GOT3 (cell line): Measurements from ENCODE around the gene TNFAIP3.

Experiments used
- DNase-seq: peaks from one replicate; lab custom pipeline; 2025; ENCODE audit warnings: mixed read lengths; lab: John Stamatoyannopoulos, UW

The TNFAIP3 gene

GRCh38 chr6:137902699-137903098 is 35.6 kb downstream of the TNFAIP3 start:
- no peak for DNase-seq

DNA sequence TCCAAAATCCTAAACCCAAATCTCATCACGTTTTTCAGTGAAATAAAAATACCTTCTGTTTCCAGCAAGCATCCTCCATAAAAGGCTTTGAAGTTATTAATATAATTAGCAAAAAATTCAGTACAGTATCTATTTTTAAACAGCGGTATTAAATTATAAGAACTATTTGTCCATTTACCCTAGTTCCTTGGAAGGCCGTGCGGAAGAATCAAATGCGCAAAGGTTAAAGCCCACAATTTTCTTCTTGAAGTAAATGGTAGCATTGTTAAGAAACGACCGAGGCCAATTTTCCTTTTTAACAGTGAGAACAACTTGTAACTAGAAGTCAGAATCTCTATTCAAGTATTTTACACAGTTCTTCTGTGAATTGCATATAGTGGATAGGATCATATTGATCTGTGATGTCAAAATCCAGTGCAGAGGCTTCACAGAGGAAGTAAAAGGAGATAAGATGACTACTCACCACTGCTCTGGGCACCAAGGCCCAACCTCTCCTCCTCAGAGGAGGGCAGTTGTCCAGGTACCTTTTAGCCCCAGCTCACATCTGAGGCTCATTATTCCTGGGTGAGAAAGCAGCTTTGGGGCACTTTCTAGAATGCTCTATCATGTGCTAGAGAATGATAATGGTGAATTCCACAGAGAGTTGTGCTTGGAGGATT is 36.3 kb downstream of the TNFAIP3 start:
- no peak for DNase-seq

GRCh38 chr6:137903933-137904821 is 37.1 kb downstream of the TNFAIP3 start:
- no peak for DNase-seq

GRCh38 chr6:137904822-137905617 is 38.0 kb downstream of the TNFAIP3 start:
- peak; percentile 10 for DNase-seq

- no peak for DNase-seq
Measured at GRCh38 chr6:137906020-137906472, 39.0 kb downstream of the TNFAIP3 start.

- DNase-seq, result no peak
Measured at GRCh38 chr6:137907170-137907569, 40.1 kb downstream of the TNFAIP3 start.

- no peak for DNase-seq
Measured at GRCh38 chr6:137909533-137909932, 42.5 kb downstream of the TNFAIP3 start.

- DNase-seq, result no peak
Measured at GRCh38 chr6:137910424-137910834, 43.4 kb downstream of the TNFAIP3 start.

DNA sequence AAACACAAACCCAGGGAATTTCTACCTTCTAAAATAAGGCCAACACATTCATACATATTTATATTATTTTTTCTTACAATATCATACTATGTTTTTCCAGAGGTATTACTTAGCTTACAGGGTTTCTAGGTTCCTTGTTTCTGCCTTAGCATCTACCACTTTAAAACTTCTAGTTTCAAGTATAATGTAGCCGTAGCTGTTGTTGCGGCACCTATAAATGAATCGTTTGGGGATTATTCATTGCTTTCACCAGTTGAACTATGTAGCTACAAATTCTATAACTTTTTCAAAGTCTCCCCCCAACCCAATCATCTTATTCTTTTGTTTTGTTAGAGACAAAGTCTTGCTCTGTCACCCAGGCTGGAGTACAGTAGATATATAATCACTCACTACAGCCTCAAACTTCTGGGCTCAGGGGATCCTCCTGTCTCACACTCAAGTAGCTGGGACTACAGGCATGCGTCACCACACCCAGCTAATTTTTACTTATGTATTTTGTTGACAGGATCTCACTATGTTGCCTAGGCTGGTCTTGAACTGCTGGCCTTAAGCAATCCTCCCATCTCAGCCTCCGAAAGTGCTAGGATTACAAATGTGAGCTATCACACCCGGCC is 43.9 kb downstream of the TNFAIP3 start:
- DNase-seq, result no peak

DNA sequence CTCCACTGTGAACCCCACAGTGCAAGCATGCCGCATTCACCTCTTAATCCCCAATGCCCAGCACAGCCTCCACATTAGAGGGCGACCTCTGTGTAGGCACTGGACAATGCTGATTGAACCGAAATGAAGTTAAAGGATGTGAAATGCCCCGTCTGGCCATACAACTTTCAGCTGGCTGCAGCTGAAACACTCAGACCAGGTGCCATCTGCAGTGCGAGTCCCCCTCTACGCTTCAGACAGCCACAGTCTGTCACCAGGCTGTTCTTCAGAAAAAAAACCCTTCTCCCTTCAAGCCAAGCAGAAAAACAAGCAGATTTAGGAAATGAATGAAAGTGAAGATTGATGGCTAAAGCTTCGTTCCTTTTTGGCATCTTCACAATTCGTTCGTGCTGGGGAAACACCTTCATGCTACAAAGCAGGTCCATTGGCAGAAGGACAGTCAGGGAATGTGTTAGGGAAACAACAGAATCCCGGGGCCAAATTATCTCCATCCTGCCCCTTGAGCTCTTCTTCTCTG is 44.7 kb downstream of the TNFAIP3 start:
- no peak for DNase-seq

DNA sequence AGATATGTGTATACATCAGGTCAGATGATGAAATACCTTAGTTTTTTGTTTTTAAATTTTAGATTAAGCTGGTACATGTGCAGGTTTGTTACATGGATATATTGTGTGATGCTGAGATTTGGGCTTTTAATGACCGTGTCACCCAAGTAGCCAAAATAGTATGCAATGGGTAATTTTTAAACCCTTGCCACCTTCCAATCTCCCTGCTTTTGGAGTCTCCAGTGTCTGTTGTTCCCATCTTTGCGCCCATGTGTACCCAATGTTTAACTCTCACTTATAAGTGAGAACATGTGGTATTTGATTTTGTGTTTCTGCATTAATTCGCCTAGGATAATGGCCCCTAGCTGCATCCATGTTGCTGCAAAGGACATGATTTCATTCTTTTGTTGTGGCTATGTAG is 45.8 kb downstream of the TNFAIP3 start:
- DNase-seq, result no peak

DNA sequence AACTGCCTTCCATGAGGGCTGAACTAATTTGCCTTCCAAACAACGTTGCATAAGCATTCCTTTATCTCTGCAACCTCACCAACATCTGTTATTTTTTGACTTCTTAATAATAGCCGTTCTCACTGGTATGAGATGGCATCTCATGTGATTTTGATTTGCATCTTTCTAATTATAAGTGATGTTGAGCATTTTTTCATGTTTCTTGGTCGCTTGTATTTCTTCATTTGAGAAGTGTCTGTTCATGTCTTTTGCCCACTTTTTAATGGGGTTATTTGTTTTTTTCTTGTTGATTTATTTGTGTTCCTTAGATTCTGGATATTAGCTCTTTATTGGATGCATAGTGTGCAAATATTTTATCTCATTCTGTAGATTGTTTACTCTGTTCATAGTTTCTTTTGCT is 46.4 kb downstream of the TNFAIP3 start:
- no peak for DNase-seq

DNA sequence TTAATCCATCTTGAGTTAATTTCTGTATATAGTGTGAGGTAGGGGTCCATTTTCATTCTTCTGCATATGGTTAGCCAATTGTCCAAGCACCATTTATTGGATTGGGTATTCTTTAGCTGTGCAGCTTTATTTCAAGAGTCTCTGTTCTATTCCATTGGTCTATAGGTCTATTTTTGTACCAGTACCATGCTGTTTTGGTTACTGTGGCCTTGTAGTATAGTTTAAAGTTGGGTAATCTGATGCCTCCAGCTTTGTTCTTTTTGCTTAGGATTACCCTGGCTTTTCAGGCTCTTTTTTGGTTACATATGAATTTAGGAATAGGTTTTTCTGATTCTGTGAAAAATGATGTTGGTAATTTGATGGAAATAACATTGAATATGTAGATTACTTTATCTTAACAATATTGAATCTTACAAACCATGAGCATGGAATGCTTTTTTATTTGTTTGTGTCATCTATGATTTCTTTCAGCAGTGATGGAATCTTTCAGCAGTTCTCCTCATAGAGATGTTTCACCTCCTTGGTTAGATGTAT is 47.0 kb downstream of the TNFAIP3 start:
- no peak for DNase-seq

GRCh38 chr6:137914530-137915193 is 47.6 kb downstream of the TNFAIP3 start:
- no peak for DNase-seq

GRCh38 chr6:137915790-137916189 is 48.7 kb downstream of the TNFAIP3 start:
- DNase-seq, result no peak

DNA sequence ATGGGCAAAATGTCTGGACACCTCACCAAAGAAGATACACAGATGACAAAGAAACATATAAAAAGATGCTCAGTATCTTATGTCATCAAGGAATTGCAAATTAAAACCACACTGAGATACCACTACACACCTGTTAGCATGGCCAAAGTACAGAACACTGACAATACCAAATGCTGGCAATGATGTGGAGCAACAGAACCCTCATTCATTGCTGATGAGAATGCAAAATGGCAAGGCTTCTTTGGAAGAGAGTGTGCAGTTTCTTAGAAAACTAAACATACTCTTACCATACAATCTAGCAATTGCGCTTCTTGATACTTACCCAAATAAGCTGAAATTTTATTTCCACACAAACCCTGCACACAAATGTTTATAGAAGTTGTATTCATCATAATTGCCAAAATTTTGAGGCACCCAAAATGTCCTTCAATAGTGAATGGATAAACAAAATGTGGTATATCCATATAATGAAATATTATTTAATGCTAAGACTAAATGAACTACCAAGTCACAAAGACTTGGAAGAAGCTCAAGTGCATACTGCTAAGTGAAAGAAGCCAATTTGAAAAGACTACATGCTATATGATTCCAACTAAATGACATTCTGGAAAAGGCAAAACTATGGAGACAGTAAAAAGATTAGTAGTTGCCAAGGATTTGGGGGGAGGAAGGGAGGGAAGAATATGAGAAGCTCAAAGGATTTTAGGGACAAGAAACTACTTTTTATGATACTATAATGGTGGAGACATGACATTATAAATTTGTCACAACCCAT is 50.7 kb downstream of the TNFAIP3 start:
- DNase-seq, result no peak

- DNase-seq, result no peak
Measured at GRCh38 chr6:137919502-137919823, 52.4 kb downstream of the TNFAIP3 start.

DNA sequence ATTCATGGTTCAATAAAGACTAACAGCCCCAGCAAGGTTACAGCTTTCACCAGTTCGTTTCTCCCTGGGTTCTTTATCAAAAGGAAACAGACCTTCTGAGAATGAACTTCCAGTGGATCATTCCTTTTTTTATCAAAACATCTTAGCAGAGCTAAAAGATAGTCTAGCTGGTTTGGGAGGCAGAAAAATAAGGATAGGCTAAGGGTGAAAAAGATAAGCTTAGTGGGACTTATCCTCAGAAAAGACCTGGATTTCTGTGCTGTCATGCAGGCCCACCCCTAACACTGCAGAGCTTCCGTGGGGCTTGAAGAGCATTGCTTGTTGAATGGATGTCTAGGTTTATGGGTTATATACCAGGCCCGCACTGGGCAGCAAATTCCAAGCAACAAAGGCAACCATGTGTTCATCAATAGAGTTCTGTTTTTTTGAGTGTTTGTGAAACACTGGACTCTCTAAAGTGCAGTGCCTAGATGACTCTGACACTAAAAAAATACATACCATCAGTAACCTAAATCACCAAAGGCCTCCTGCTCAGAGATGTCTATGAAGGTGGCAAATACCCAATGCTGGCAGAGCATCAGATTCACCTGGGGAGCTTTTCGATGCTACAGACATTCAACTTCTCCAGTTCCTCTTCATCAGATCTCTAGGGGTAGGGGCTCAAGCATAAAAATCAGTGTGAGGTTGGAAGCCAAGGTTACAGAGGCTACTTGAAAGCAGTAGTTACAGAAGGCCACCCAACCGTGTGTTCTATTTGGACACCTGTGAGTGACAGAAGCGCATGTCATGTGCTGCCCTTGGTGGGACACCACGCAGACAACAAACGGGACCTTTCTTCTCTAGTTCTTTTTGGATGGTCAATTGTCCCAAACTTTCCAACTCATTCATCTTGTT is 53.0 kb downstream of the TNFAIP3 start:
- no peak for DNase-seq

DNA sequence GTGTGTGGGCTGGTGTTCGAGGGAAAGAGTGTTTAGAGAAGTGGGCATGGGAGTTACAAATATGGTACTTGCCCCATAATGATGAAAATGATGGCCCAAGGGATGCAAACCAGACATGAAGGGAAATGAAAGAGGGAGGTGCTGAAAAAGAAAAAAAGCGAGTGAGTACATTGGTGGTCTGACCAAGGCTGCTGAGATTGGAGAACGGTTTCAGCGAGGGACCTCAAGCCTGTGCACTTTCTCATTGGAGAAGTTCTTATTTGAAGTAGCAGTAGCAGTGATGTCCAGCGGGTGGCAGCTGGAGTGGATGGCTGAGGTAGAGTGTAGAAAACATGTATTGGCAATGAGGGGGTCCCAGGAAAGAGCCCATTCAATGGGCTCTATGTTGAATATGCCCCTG is 54.8 kb downstream of the TNFAIP3 start:
- DNase-seq, result no peak
